22Rv1 (cell line): ENCODE results near the gene SYTL3.

Experiments used
- CTCF ChIP-seq: fragments of 450-650 bp; IDR thresholded peaks from 2 replicates; pipeline ENCODE4 v1.5.1; 2017; ENCODE audit warnings: mild to moderate bottlenecking
- ZFX ChIP-seq: fragments of 450-650 bp; IDR thresholded peaks from 2 replicates; pipeline ENCODE4 v1.6.1; 2017; ENCODE audit warnings: antibody characterized with exemption, borderline replicate concordance

GRCh38 chr6:158755636-158756035 is 105.8 kb downstream of the SYTL3 start:
- TF ChIP-seq CTCF (no peak), ZFX (no peak)
